ENCODE measurements around the gene RYR1. TPM values are rescaled to one million over a fixed set of nuclear protein-coding genes. Genes with fewer than 3 reads are reported as not detected.

RYR1 gene
- polyA plus RNA-seq, 1 of the 3 experiments (the other 2 are of a cell fraction) = under 0.01 TPM

GRCh38 chr19:38463365-38463764, 29.9 kb downstream of the RYR1 start:
- no peak overlapping the region for H3K9ac ChIP-seq
- no peak for TF ChIP-seq TAF1 (IDR thresholded peaks at IDR 0.05; ENCODE audit: borderline replicate concordance, low read depth, low read length)
- no peak for TF ChIP-seq NRF1 (IDR thresholded peaks at IDR 0.05; ENCODE audit: low read depth, low read length)
- TF ChIP-seq NFIC (IDR thresholded peaks at IDR 0.05; ENCODE audit: borderline replicate concordance) = no peak
- no peak for TF ChIP-seq FOXJ3 (CRISPR knock-in tag; IDR thresholded peaks at IDR 0.05)
- no peak for TF ChIP-seq CHD2 (IDR thresholded peaks at IDR 0.05; ENCODE audit: low read length, partially characterized antibody)
- no peak for TF ChIP-seq RAD21 (IDR thresholded peaks at IDR 0.05; ENCODE audit: low read length)
- no peak for TF ChIP-seq RCOR1 (IDR thresholded peaks at IDR 0.05; ENCODE audit: low read length)
- TF ChIP-seq CTCF (IDR thresholded peaks at IDR 0.05) = no peak
- TF ChIP-seq RXRA (IDR thresholded peaks at IDR 0.05; ENCODE audit: borderline replicate concordance, low read depth) = no peak
- no peak for TF ChIP-seq IRF3 (IDR thresholded peaks at IDR 0.05; ENCODE audit: low read depth, low read length)
- no peak for TF ChIP-seq TEAD4 (IDR thresholded peaks at IDR 0.05; ENCODE audit: borderline replicate concordance, insufficient read depth)
- TF ChIP-seq MEF2A (IDR thresholded peaks at IDR 0.05; ENCODE audit: borderline replicate concordance, low read depth) = no peak
- no peak for TF ChIP-seq SIN3A (IDR thresholded peaks at IDR 0.05; ENCODE audit: borderline replicate concordance, low read depth, low read length)
- no peak for TF ChIP-seq YY1 (IDR thresholded peaks at IDR 0.05; ENCODE audit: low read depth)
- no peaks in the 10 kb centered on the region for H4K20me1 ChIP-seq (ENCODE audit: insufficient read depth)
- CTCF ChIA-PET = interaction anchor here (1.3 kb wide), 1 partner anchor 61 kb away, joined by 3 read pairs; the partner anchor contains the start of gene FAM98C
- DNase-seq = no peak
- no peaks in the 10 kb centered on the region; the same call in 1 of the 2 replicates for H3K27me3 ChIP-seq (ENCODE audit: insufficient read depth)
- H3K4me1 ChIP-seq (ENCODE audit: control insufficient read depth in 1 of 2, insufficient read depth in 2 of 2, low read depth in 1 of 2, low read length in 1 of 2) = no peaks in the 10 kb centered on the region
- H3K79me2 ChIP-seq (ENCODE audit: insufficient read depth) = no peaks in the 10 kb centered on the region
- no peaks in the 10 kb centered on the region for H3K9me3 ChIP-seq
- no peaks in the 10 kb centered on the region for H3F3A ChIP-seq (replicated peaks; ENCODE audit: insufficient read depth)
- no peak overlapping the region for H2AFZ ChIP-seq (ENCODE audit: low read depth)
- no peaks in the 10 kb centered on the region for H3K9me2 ChIP-seq
- H3K27ac ChIP-seq (ENCODE audit: low read depth in 2 of 2, low read length in 1 of 2) = no peak overlapping the region
- H3K4me2 ChIP-seq = no peak overlapping the region
- POLR2A ChIA-PET = no interaction called here
- 77% methylated on average over 6 of the region's 18 CpGs for WGBS (ENCODE audit: low lambda C conversion rate)
- H3K4me3 ChIP-seq (ENCODE audit: low read depth in 2 of 2, low read length in 1 of 2) = no peak overlapping the region
- H3K36me3 ChIP-seq (replicated peaks in 1 of 2; ENCODE audit: control insufficient read depth in 1 of 2, insufficient read depth in 2 of 2, low read length in 1 of 2) = no peaks in the 10 kb centered on the region

GRCh38 chr19:38464421-38465082, 31.1 kb downstream of the RYR1 start:
- Histone ChIP-seq H3K36me3 (replicated peaks in 1 of 2; ENCODE audit: control insufficient read depth in 1 of 2, insufficient read depth in 2 of 2, low read length in 1 of 2) (no peaks in the 10 kb centered on the region), H3K9me3 (no peaks in the 10 kb centered on the region), H3K79me2 (ENCODE audit: insufficient read depth) (no peaks in the 10 kb centered on the region), H3K9me2 (no peaks in the 10 kb centered on the region), H2AFZ (ENCODE audit: low read depth) (no peak overlapping the region), H3K4me1 (ENCODE audit: control insufficient read depth in 1 of 2, insufficient read depth in 2 of 2, low read depth in 1 of 2, low read length in 1 of 2) (no peaks in the 10 kb centered on the region), H3K4me3 (ENCODE audit: low read depth in 2 of 2, low read length in 1 of 2) (no peak overlapping the region), H3K9ac (no peak overlapping the region), H4K20me1 (ENCODE audit: insufficient read depth) (no peaks in the 10 kb centered on the region), H3K4me2 (no peak overlapping the region), H3F3A (replicated peaks; ENCODE audit: insufficient read depth) (no peaks in the 10 kb centered on the region), H3K27me3 (ENCODE audit: insufficient read depth) (no peaks in the 10 kb centered on the region; the same call in 1 of the 2 replicates), H3K27ac (ENCODE audit: low read depth in 2 of 2, low read length in 1 of 2) (no peak overlapping the region)
- 32% methylated on average over 15 of the region's 15 CpGs for WGBS (ENCODE audit: low lambda C conversion rate)
- no peak for TF ChIP-seq FOXJ3 (CRISPR knock-in tag; IDR thresholded peaks at IDR 0.05)
- no peak for TF ChIP-seq JUND (IDR thresholded peaks at IDR 0.05)
- POLR2A ChIA-PET = no interaction called here
- DNase-seq = no peak
- CTCF ChIA-PET = interaction anchor here (1.3 kb wide), 1 partner anchor 62 kb away, joined by 3 read pairs; the partner anchor contains the start of gene FAM98C

Measured in SK-N-SH (cell line).